SK-N-MC (cell line): ENCODE data around the gene TMEM250.

ENCODE experiments used
- EZH2 ChIP-seq: fragments of 200-600 bp; sonication (generic); IDR thresholded peaks from one replicate; pipeline ENCODE4 v1.6.1; 2017; ENCODE audit warnings: antibody characterized with exemption
- FOXP2 ChIP-seq: optimal IDR thresholded peaks from 2 replicates; pipeline ENCODE3; 2011; ENCODE audit warnings: mild to moderate bottlenecking, moderate library complexity; ENCODE audit not compliant: insufficient read depth; ENCODE audit errors: extremely low read length, control extremely low read depth
- POLR2AphosphoS5 ChIP-seq: IDR thresholded peaks from 2 replicates; pipeline ENCODE4 v1.6.1; 2012; ENCODE audit warnings: mild to moderate bottlenecking, low read depth, low read length, borderline replicate concordance

GRCh38 chr9:136082496-136083361, 35.9 kb downstream of the TMEM250 start:
- no peak for TF ChIP-seq EZH2
- no peak for TF ChIP-seq POLR2AphosphoS5
- TF ChIP-seq FOXP2: no peak
